Progenitor cell of endocrine pancreas (in vitro differentiated cells): Measurements from ENCODE around the gene PIK3AP1. TPM values are rescaled to one million over a fixed set of nuclear protein-coding genes. Genes with fewer than 3 reads are reported as not detected.
A peak's percentile ranks its signal among the peaks of the same experiment; 100 is the strongest.

Experiments used
- DNase-seq: peaks from one replicate; pipeline ENCODE4 v3.0.0; 2021; ENCODE audit warnings: low spot score; ENCODE audit not compliant: unreplicated experiment
- H3K27ac Mint-ChIP-seq: 2 replicates; pipeline ENCODE4 v1.8.0; 2021; ENCODE audit warnings: mild to moderate bottlenecking, moderate library complexity, mixed read lengths
- H3K27me3 Mint-ChIP-seq: 2 replicates; pipeline ENCODE4 v1.8.0; 2021; ENCODE audit warnings: mixed read lengths
- H3K36me3 Mint-ChIP-seq: 2 replicates; pipeline ENCODE4 v1.8.0; 2022; ENCODE audit warnings: mixed read lengths; ENCODE audit not compliant: insufficient read depth
- H3K4me1 Mint-ChIP-seq: 2 replicates; pipeline ENCODE4 v1.8.0; 2021; ENCODE audit warnings: low read depth, mixed read lengths
- H3K4me3 Mint-ChIP-seq: 2 replicates; pipeline ENCODE4 v1.8.0; 2021; ENCODE audit warnings: low read depth, mild to moderate bottlenecking, moderate library complexity, mixed read lengths
- H3K9me3 Mint-ChIP-seq: 2 replicates; pipeline ENCODE4 v1.8.0; 2021; ENCODE audit warnings: low read depth, mixed read lengths
- CTCF ChIP-seq: fragments of 200-600 bp; sonication (generic); IDR thresholded peaks from one replicate; pipeline ENCODE4 v1.5.0; 2021; ENCODE audit warnings: antibody characterized with exemption, mild to moderate bottlenecking; ENCODE audit not compliant: unreplicated experiment
- total RNA-seq: library from RNA; stranded (reverse); gene quantifications from 2 replicates; pipeline ENCODE4 v1.2.1, GENCODE V29; 2021

Gene PIK3AP1
- total RNA-seq, 1 donor from 2014 or later: 40.0 TPM

- Mint-ChIP-seq H3K36me3 (peaks cover 14% of the 10 kb centered on the region), H3K27ac (peak overlapping the region; percentile 81), H3K9me3 (no peaks in the 10 kb centered on the region), H3K27me3 (no peaks in the 10 kb centered on the region), H3K4me3 (no peak overlapping the region), H3K4me1 (peaks cover 18% of the 10 kb centered on the region)
- no peak for DNase-seq
- no peak for TF ChIP-seq CTCF
Measured at GRCh38 chr10:96632974-96633710, 87.2 kb downstream of the PIK3AP1 start.

- no peaks in the 10 kb centered on the region for H3K9me3 Mint-ChIP-seq
- no peak for TF ChIP-seq CTCF
- H3K27ac Mint-ChIP-seq: no peak overlapping the region
- peaks cover 29% of the 10 kb centered on the region for H3K36me3 Mint-ChIP-seq
- no peaks in the 10 kb centered on the region for H3K27me3 Mint-ChIP-seq
- no peak for DNase-seq
- peaks cover 9% of the 10 kb centered on the region for H3K4me1 Mint-ChIP-seq
- no peak overlapping the region for H3K4me3 Mint-ChIP-seq
Measured at GRCh38 chr10:96627292-96627691, 93.0 kb downstream of the PIK3AP1 start.

GRCh38 chr10:96626795-96627194 is 93.5 kb downstream of the PIK3AP1 start:
- no peak for DNase-seq
- peaks cover 6% of the 10 kb centered on the region for H3K4me1 Mint-ChIP-seq
- H3K27ac Mint-ChIP-seq: no peak overlapping the region
- H3K4me3 Mint-ChIP-seq: no peak overlapping the region
- peaks cover 27% of the 10 kb centered on the region for H3K36me3 Mint-ChIP-seq
- no peaks in the 10 kb centered on the region for H3K27me3 Mint-ChIP-seq
- TF ChIP-seq CTCF: peak; percentile 9
- H3K9me3 Mint-ChIP-seq: no peaks in the 10 kb centered on the region

GRCh38 chr10:96625173-96625572 is 95.1 kb downstream of the PIK3AP1 start:
- Mint-ChIP-seq H3K27me3 (no peaks in the 10 kb centered on the region), H3K4me3 (no peak overlapping the region), H3K27ac (no peak overlapping the region), H3K36me3 (peaks cover 29% of the 10 kb centered on the region), H3K9me3 (no peaks in the 10 kb centered on the region), H3K4me1 (peaks cover 5% of the 10 kb centered on the region)
- DNase-seq: no peak
- no peak for TF ChIP-seq CTCF

- Mint-ChIP-seq H3K4me3 (no peak overlapping the region), H3K4me1 (peaks cover 5% of the 10 kb centered on the region), H3K27me3 (no peaks in the 10 kb centered on the region), H3K27ac (no peak overlapping the region), H3K36me3 (peaks cover 27% of the 10 kb centered on the region), H3K9me3 (no peaks in the 10 kb centered on the region)
- no peak for DNase-seq
- no peak for TF ChIP-seq CTCF
Measured at GRCh38 chr10:96622013-96622787, 98.1 kb downstream of the PIK3AP1 start.
